CD4-positive, alpha-beta T cell (primary cell): ENCODE measurements around the gene ARHGAP42. TPM values are rescaled to one million over a fixed set of nuclear protein-coding genes. Genes with fewer than 3 reads are reported as not detected.

Source experiments
- ATAC-seq: fragments of 200-7000 bp; cut with Tn5 transposase; one replicate; pipeline ENCODE4 v1.10.0; 2022; ENCODE audit warnings: mild to moderate bottlenecking; ENCODE audit not compliant: poor library complexity
- CTCF ChIA-PET: fragments of 350-600 bp; sonication (Branson Sonifier 250); formaldehyde crosslinking; loops from one replicate; lab custom pipeline; 2021; ENCODE audit warnings: antibody characterized with exemption, inconsistent platforms; lab: Charles Lee
- POLR2A ChIA-PET: fragments of 350-600 bp; sonication (Branson Sonifier 250); formaldehyde crosslinking; loops from one replicate; lab custom pipeline; 2021; ENCODE audit warnings: antibody characterized with exemption, inconsistent platforms; lab: Charles Lee
- DNase-seq, 14 experiments: peaks; one replicate each; pipeline ENCODE4 v3.0.0-alpha.2; 2013 to 2020; ENCODE audit warnings: mixed read lengths in 2 of 14
- H3K27ac ChIP-seq, 2 donors: one replicate each; pipeline versions ENCODE4 v1.5.1 to v1.7.0; 2013; ENCODE audit warnings: low read length in 2 of 2, low read depth in 1 of 2, mild to moderate bottlenecking in 1 of 2
- H3K27me3 ChIP-seq, 2 experiments: 1 replicate in 1 of 2; 2 replicates in 1 of 2; pipeline versions ENCODE4 v1.6.1 to v1.7.0; 2013; ENCODE audit warnings: low read length in 2 of 2, control low read depth in 1 of 2, mild to moderate bottlenecking in 1 of 2, moderate library complexity in 1 of 2; ENCODE audit not compliant: insufficient read depth in 2 of 2, control insufficient read depth in 1 of 2
- H3K36me3 ChIP-seq: one replicate; pipeline ENCODE4 v1.6.1; 2013; ENCODE audit warnings: low read length, control low read depth; ENCODE audit not compliant: insufficient read depth
- H3K4me1 ChIP-seq: one replicate; pipeline ENCODE4 v1.6.1; 2013; ENCODE audit warnings: low read length, control low read depth; ENCODE audit not compliant: insufficient read depth
- H3K4me3 ChIP-seq: one replicate; pipeline ENCODE4 v1.5.1; 2013; ENCODE audit warnings: mild to moderate bottlenecking, low read length, moderate library complexity
- H3K9me3 ChIP-seq, 2 experiments: 1 replicate in 1 of 2; 2 replicates in 1 of 2; pipeline versions ENCODE4 v1.6.1 to v1.7.0; 2013; ENCODE audit warnings: low read length in 2 of 2, mild to moderate bottlenecking in 2 of 2, control low read depth in 1 of 2, moderate library complexity in 1 of 2; ENCODE audit not compliant: control insufficient read depth in 1 of 2, insufficient read depth in 1 of 2
- H3K27ac Mint-ChIP-seq: one replicate; pipeline ENCODE4 v1.8.0; 2020; ENCODE audit warnings: mixed read lengths
- H3K27me3 Mint-ChIP-seq: one replicate; pipeline ENCODE4 v1.8.0; 2021; ENCODE audit warnings: mixed read lengths
- H3K36me3 Mint-ChIP-seq: one replicate; pipeline ENCODE4 v1.8.0; 2021; ENCODE audit warnings: low read depth, mixed read lengths
- H3K4me1 Mint-ChIP-seq: one replicate; pipeline ENCODE4 v1.8.0; 2021; ENCODE audit warnings: low read depth, mixed read lengths
- H3K4me3 Mint-ChIP-seq: one replicate; pipeline ENCODE4 v1.8.0; 2020; ENCODE audit warnings: mild to moderate bottlenecking, mixed read lengths
- H3K9me3 Mint-ChIP-seq: one replicate; pipeline ENCODE4 v1.8.0; 2020; ENCODE audit warnings: mixed read lengths
- CTCF ChIP-seq: fragments of 200-600 bp; IDR thresholded peaks from one replicate; pipeline ENCODE4 v1.8.0; 2022; ENCODE audit warnings: antibody characterized with exemption, mild to moderate bottlenecking
- intact Hi-C, 2 experiments: fragments of 100-400 bp; cut with DNase I in 1 of 2; cut with micrococcal nuclease in 1 of 2; formaldehyde crosslinking; loops; one replicate each; pipeline versions ENCODE4 v1.15.1 to v1.9.0; 2023 to 2025; cut with DNase I, micrococcal nuclease
- total RNA-seq, 174 experiments: library from RNA in 2 of 174; stranded (reverse) in 2 of 174; gene quantifications; one replicate each; pipeline ENCODE4 v1.2.3 and lab custom pipeline; 2021 to 2026

Gene ARHGAP42
- total RNA-seq, 2 experiments from 2014 or later: not detected

- CTCF ChIA-PET: no interaction called here
- Histone ChIP-seq H3K4me3 (no peak overlapping the region), H3K36me3 (no peaks in the 10 kb centered on the region), H3K27ac (no peak overlapping the region), H3K27me3 (no peaks in the 10 kb centered on the region), H3K9me3 (no peaks in the 10 kb centered on the region), H3K4me1 (no peaks in the 10 kb centered on the region)
- H3K4me3 Mint-ChIP-seq: no peak overlapping the region
- no peaks in the 10 kb centered on the region for H3K27me3 Mint-ChIP-seq
- TF ChIP-seq CTCF: no peak
- H3K27ac Mint-ChIP-seq: no peak overlapping the region
- H3K36me3 Mint-ChIP-seq: no peaks in the 10 kb centered on the region
- H3K9me3 Mint-ChIP-seq: peaks cover 2% of the 10 kb centered on the region
- no peak for DNase-seq
- no peaks in the 10 kb centered on the region for H3K4me1 Mint-ChIP-seq
- POLR2A ChIA-PET: no interaction called here
- ATAC-seq: no peak
- intact Hi-C loops: no loop called here
Measured at GRCh38 chr11:100759856-100760255, 72.8 kb downstream of the ARHGAP42 start.

DNA sequence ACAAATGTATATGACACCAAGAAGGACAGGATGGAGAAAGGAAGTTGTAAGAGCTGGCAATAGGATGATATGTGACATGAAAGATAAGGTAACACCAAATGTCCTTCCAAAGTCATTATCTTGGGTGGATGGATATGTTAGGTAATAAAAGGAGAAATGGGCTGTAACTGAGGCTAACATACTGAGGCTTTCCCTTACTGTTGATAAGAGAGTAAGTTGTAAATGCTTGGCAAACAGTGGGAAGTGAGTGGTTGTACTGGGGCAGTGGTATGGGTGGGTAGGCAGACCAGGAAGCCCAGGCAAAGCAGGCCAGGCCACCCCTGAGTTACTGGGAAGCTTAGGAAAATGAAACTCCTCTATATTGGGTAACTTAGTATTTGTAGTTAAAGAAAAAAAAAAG is 73.7 kb downstream of the ARHGAP42 start:
- no peak overlapping the region for H3K27ac ChIP-seq
- no peaks in the 10 kb centered on the region for H3K36me3 ChIP-seq
- no peak for TF ChIP-seq CTCF
- no peak for DNase-seq
- H3K4me1 ChIP-seq: no peaks in the 10 kb centered on the region
- POLR2A ChIA-PET: no interaction called here
- Mint-ChIP-seq H3K9me3 (peaks cover 5% of the 10 kb centered on the region), H3K36me3 (no peaks in the 10 kb centered on the region), H3K27ac (no peak overlapping the region), H3K4me1 (no peaks in the 10 kb centered on the region), H3K4me3 (no peak overlapping the region), H3K27me3 (no peaks in the 10 kb centered on the region)
- no peak overlapping the region for H3K4me3 ChIP-seq
- ATAC-seq: no peak
- no peaks in the 10 kb centered on the region for H3K9me3 ChIP-seq
- no peaks in the 10 kb centered on the region for H3K27me3 ChIP-seq
- CTCF ChIA-PET: no interaction called here
- intact Hi-C loops: no loop called here

- no peak for DNase-seq
- ATAC-seq: no peak
- Mint-ChIP-seq H3K36me3 (no peaks in the 10 kb centered on the region), H3K27ac (no peak overlapping the region), H3K27me3 (no peaks in the 10 kb centered on the region), H3K4me1 (no peaks in the 10 kb centered on the region), H3K4me3 (no peak overlapping the region), H3K9me3 (peaks cover 5% of the 10 kb centered on the region)
- no peak for TF ChIP-seq CTCF
- POLR2A ChIA-PET: no interaction called here
- no peak overlapping the region for H3K4me3 ChIP-seq
- H3K9me3 ChIP-seq: no peaks in the 10 kb centered on the region
- no peaks in the 10 kb centered on the region for H3K27me3 ChIP-seq
- no peaks in the 10 kb centered on the region for H3K4me1 ChIP-seq
- CTCF ChIA-PET: no interaction called here
- intact Hi-C loops: no loop called here
- no peak overlapping the region for H3K27ac ChIP-seq
- H3K36me3 ChIP-seq: no peaks in the 10 kb centered on the region
Measured at GRCh38 chr11:100761841-100762240, 74.8 kb downstream of the ARHGAP42 start.
